Dermis blood vessel endothelial cell (primary cell): ENCODE results near the gene IL9R. TPM values are rescaled to one million over a fixed set of nuclear protein-coding genes. Genes with fewer than 3 reads are reported as not detected.
"Not testable (repeated sequence)": the region's sequence is repeated elsewhere in the genome, so short reads cannot be mapped to it uniquely, and the experiment has no call there.

Experiments
- DNase-seq: peaks from one replicate; pipeline ENCODE4 v3.0.0; 2010
- total RNA-seq: library from RNA; depleted of rRNA; stranded (reverse); fragments of >200 nt; gene quantifications from 2 replicates; pipeline ENCODE4 v1.2.3, GENCODE V29; 2014

The IL9R gene
- total RNA-seq, 1 donor from 2014 or later, result not detected

DNA sequence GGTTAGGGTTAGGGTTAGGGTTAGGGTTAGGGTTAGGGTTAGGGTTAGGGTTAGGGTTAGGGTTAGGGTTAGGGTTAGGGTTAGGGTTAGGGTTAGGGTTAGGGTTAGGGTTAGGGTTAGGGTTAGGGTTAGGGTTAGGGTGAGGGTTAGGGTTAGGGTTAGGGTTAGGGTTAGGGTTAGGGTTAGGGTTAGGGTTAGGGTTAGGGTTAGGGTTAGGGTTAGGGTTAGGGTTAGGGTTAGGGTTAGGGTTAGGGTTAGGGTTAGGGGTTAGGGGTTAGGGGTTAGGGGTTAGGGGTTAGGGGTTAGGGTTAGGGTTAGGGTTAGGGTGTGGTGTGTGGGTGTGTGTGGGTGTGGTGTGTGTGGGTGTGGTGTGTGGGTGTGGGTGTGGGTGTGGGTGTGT, 33.0 kb downstream of the IL9R start:
- DNase-seq, result not testable (repeated sequence)

Other genes starting within 250 kb of the IL9R start
- gene VAMP7, start 116.4 kb upstream of the IL9R start, total RNA-seq, result 46.5 and 66.2 TPM in 2 replicates